HG03565 (cell line): Measurements from ENCODE around the gene SCAPER.
"Not testable (repeated sequence)": the region's sequence is repeated elsewhere in the genome, so short reads cannot be mapped to it uniquely, and the experiment has no call there.

ENCODE experiments used
- ATAC-seq: cut with Tn5 transposase; IDR thresholded peaks from one replicate; pipeline ENCODE4 v1.9.1; 2021; ENCODE audit warnings: mild to moderate bottlenecking, moderate library complexity; ENCODE audit not compliant: unreplicated experiment

The SCAPER gene

DNA sequence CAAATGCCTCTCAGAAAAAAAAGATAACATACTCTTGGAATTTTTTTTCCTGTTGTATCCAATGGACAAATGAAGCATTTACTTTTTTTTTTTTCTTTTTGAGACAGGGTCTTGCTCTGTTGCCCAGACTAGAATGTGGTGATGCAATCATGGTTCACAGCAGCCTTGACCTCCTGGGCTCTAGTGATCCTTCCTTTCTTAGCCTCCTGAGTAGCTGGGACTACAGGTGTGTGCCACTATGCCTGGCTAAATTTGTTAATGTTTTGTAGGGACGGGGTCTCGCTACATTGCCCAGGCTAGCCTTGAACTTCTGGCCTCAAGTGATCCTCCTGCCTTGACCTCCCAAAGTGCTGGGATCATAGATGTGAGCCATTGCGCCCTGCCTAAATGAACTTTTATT lies 401.3 kb downstream of the SCAPER start:
- ATAC-seq: no peak

GRCh38 chr15:76503121-76503520 lies 402.0 kb downstream of the SCAPER start:
- ATAC-seq: no peak

GRCh38 chr15:76502678-76503077 lies 402.5 kb downstream of the SCAPER start:
- no peak for ATAC-seq

DNA sequence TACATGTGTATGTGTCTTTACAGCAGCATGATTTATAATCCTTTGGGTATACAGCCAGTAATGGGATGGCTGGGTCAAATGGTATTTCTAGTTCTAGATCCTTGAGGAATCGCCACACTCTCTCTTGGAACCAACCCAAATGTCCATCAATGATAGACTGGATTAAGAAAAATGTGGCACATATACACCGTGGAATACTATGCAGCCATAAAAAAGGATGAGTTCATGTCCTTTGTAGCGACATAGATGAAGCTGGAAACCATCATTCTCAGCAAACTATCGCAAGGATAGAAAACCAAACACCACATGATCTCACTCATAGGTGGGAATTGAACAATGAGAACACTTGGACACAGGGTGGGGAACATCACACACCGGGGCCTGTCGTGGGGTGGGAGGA lies 403.0 kb downstream of the SCAPER start:
- not testable (repeated sequence) for ATAC-seq

DNA sequence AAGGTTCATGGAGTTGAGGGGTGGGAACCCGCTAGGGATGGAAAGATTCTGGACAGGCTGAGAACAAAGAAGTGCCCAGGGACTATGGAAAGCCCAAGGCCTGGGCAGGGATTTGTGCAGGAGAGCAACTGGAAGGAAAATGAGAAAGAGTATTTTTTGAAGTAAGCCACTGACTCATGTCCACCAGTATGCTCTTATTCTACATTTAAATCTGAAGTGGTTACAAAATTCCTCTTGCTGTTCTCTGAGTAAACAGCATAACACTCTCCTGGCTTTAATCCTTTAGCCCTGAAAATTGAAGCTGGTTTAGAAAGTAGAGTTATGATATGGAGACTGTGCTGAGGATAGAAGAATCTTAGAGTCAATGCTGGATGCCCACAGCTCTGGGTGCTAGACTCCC lies 403.4 kb downstream of the SCAPER start:
- ATAC-seq: no peak

GRCh38 chr15:76501011-76501410 lies 404.1 kb downstream of the SCAPER start:
- no peak for ATAC-seq

GRCh38 chr15:76495487-76495886 lies 409.7 kb downstream of the SCAPER start:
- no peak for ATAC-seq

- no peak for ATAC-seq
Observed at GRCh38 chr15:76492538-76492937, 412.6 kb downstream of the SCAPER start.

GRCh38 chr15:76483752-76484151 lies 421.4 kb downstream of the SCAPER start:
- no peak for ATAC-seq

- ATAC-seq: no peak
Observed at GRCh38 chr15:76483018-76483417, 422.1 kb downstream of the SCAPER start.

GRCh38 chr15:76480267-76480666 lies 424.9 kb downstream of the SCAPER start:
- no peak for ATAC-seq

- ATAC-seq: no peak
Observed at GRCh38 chr15:76470691-76471090, 434.4 kb downstream of the SCAPER start.

- ATAC-seq: no peak
Observed at GRCh38 chr15:76468722-76469121, 436.4 kb downstream of the SCAPER start.

- no peak for ATAC-seq
Observed at GRCh38 chr15:76467136-76467535, 438.0 kb downstream of the SCAPER start.

DNA sequence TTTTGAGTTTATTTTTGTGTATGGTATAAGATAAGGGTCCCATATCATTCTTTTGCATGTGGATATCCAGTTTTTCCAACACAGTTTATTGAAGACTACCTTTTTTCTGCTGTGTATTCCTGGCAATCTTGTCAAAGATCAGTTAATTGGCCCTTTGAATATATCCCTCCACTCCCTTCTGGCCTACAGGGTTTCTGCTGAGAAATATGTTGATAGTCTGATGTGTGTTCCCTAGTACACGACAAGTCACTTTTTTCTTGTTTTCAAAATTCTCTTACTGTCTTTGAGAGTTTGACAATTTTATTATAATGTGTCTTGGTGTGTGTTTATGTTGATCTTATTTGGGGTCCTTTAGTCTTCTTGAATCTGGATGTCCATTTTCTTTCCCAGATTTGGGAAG lies 439.4 kb downstream of the SCAPER start:
- no peak for ATAC-seq

- no peak for ATAC-seq
Observed at GRCh38 chr15:76464247-76464646, 440.9 kb downstream of the SCAPER start.

GRCh38 chr15:76460871-76461270 lies 444.3 kb downstream of the SCAPER start:
- ATAC-seq: no peak

- ATAC-seq: no peak
Observed at GRCh38 chr15:76460347-76460746, 444.8 kb downstream of the SCAPER start.

- no peak for ATAC-seq
Observed at GRCh38 chr15:76451540-76451939, 453.6 kb downstream of the SCAPER start.

GRCh38 chr15:76449455-76449854 lies 455.7 kb downstream of the SCAPER start:
- ATAC-seq: no peak

GRCh38 chr15:76448755-76449154 lies 456.4 kb downstream of the SCAPER start:
- no peak for ATAC-seq

DNA sequence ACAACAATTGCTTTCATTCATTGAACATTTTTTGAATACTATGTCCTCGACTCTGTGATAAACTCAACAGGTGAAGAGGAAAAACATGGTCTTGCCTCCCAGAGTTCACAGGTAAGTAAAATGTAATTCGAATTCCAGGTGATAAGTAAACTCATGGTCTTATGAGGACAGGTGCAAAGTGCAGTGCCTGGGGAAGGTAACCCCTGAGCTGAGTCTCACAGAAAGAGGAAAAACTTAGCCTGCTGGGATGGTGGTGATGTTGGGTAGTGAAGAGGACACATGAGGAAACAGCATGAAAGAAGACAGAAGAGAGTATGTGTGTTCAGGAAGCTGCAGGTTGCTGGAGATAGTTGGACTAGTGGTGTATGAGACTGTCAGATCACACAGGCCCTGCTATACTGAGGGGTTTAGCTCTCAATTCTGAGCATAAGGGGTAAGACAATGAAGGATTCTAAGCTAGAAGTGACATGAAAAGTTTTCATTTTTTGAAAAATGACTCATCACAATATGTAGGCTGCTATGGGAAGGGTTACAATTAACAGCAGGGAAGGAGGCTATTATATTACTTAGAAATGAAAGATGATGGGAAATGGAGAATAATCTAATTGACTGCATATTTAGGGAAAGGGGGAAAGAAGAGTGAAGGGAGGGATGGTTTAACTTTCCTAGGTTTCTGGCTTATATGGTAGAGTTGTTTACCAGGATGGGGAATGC lies 457.3 kb downstream of the SCAPER start:
- no peak for ATAC-seq

- no peak for ATAC-seq
Observed at GRCh38 chr15:76440441-76440840, 464.7 kb downstream of the SCAPER start.
